IPS-20b (cell line): Measurements from ENCODE around the gene HACL1.

Source experiments
- H3K27ac ChIP-seq: one replicate; pipeline ENCODE4 v1.5.1; 2013; ENCODE audit warnings: low read length
- H3K27me3 ChIP-seq: 2 replicates; pipeline ENCODE4 v1.6.1; 2013; ENCODE audit warnings: mild to moderate bottlenecking, low read length, inconsistent platforms; ENCODE audit not compliant: insufficient read depth
- H3K36me3 ChIP-seq: 2 replicates; pipeline ENCODE4 v1.6.1; 2013; ENCODE audit warnings: low read depth, mild to moderate bottlenecking, inconsistent platforms, low read length, moderate library complexity; ENCODE audit not compliant: insufficient read depth
- H3K4me1 ChIP-seq: 2 replicates; pipeline ENCODE4 v1.6.1; 2013; ENCODE audit warnings: mild to moderate bottlenecking, control low read depth, inconsistent platforms, low read length, moderate library complexity; ENCODE audit not compliant: insufficient read depth
- H3K4me3 ChIP-seq: 2 replicates; pipeline ENCODE4 v1.5.1; 2013; ENCODE audit warnings: mild to moderate bottlenecking, low read length, inconsistent platforms
- H3K9ac ChIP-seq: 2 replicates; pipeline ENCODE4 v1.6.1; 2013; ENCODE audit warnings: low read depth, mild to moderate bottlenecking, inconsistent platforms, low read length, moderate library complexity
- H3K9me3 ChIP-seq: 2 replicates; pipeline ENCODE4 v1.6.1; 2013; ENCODE audit warnings: mild to moderate bottlenecking, low read depth, low read length, inconsistent platforms; ENCODE audit not compliant: insufficient read depth

HACL1 gene

DNA sequence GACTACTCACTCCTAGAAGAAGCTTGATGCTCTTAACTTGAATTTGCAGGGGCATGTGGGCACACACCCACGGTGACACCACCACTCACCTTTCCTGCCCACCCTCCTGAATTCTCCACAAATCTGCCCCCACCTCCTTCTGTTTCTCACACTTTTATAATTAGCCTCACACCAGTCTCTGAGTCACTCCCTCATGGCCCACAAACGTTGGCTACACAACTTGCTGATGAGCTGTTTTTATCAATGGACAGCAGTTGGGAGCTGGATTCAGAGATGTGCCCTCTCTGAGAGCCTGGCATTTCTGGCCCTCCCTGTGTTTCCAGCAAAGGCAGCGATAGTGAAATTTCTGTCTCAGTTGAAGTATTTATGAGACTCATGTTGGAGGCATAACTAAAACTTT, 81.2 kb downstream of the HACL1 start:
- H3K9me3 ChIP-seq, result no peaks in the 10 kb centered on the region
- H3K4me1 ChIP-seq, result peaks cover 9% of the 10 kb centered on the region; the same call in 1 of the 2 replicates
- peaks cover 46% of the 10 kb centered on the region for H3K27me3 ChIP-seq
- no peak overlapping the region for H3K4me3 ChIP-seq
- no peaks in the 10 kb centered on the region for H3K36me3 ChIP-seq
- H3K27ac ChIP-seq, result no peak overlapping the region
- H3K9ac ChIP-seq, result no peak overlapping the region

DNA sequence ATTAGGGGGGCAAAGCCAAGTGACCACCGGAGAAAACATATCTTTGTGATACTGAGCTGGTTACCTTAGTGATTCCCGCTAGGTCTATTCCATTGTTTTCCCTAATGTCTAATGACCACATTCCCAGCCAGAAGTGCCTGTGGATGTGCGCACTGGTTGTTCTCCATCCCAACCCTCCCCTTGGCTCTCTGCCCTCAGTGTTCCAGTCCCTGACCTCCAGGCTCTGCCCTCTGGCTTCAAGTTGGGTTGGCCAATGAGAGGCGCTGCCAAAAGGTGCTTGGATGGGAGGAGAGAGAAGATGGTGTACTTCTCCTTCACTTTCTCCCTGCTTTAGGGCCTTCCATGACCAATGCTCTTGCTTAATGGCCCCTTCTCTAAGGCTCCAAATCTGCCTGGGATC, 82.3 kb downstream of the HACL1 start:
- Histone ChIP-seq H3K9me3 (no peaks in the 10 kb centered on the region), H3K4me1 (peaks cover 9% of the 10 kb centered on the region; the same call in 1 of the 2 replicates), H3K4me3 (no peak overlapping the region), H3K9ac (no peak overlapping the region), H3K36me3 (no peaks in the 10 kb centered on the region), H3K27me3 (peaks cover 37% of the 10 kb centered on the region), H3K27ac (no peak overlapping the region)

DNA sequence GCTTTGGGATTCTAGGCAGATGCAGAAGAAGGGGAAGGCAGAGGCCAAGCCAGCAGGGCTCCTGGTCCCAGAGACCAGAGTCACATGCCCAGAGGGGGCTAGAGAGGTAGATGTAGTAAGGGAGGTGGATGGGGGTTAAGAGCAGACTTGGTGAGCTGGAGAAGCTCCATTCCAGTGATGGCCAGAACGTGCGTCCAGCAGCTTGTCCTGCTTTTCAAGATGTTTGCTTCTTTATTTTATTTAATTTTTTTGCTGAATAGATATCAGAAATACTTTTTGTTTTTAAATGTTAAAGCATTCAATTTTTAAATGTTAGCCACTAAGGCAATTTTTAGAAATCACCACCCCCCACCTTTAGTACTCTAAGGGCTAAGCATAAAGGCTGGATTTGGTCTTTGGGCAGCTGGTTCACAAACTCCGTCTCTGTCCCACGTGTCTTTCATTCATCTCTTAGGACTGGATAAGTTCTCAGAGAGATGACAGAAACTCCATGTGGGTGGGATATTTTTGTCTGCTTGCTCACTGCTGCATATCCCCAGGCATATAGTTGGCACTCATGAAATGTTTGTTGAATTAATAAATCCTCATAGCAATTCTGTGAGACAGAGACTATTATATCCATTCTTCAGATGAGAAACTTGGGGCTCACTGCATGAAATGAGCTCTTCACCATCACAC, 86.6 kb downstream of the HACL1 start:
- Histone ChIP-seq H3K4me3 (no peak overlapping the region), H3K36me3 (no peaks in the 10 kb centered on the region), H3K27me3 (no peaks in the 10 kb centered on the region), H3K4me1 (no peaks in the 10 kb centered on the region), H3K9ac (no peak overlapping the region), H3K27ac (no peak overlapping the region), H3K9me3 (no peaks in the 10 kb centered on the region)

DNA sequence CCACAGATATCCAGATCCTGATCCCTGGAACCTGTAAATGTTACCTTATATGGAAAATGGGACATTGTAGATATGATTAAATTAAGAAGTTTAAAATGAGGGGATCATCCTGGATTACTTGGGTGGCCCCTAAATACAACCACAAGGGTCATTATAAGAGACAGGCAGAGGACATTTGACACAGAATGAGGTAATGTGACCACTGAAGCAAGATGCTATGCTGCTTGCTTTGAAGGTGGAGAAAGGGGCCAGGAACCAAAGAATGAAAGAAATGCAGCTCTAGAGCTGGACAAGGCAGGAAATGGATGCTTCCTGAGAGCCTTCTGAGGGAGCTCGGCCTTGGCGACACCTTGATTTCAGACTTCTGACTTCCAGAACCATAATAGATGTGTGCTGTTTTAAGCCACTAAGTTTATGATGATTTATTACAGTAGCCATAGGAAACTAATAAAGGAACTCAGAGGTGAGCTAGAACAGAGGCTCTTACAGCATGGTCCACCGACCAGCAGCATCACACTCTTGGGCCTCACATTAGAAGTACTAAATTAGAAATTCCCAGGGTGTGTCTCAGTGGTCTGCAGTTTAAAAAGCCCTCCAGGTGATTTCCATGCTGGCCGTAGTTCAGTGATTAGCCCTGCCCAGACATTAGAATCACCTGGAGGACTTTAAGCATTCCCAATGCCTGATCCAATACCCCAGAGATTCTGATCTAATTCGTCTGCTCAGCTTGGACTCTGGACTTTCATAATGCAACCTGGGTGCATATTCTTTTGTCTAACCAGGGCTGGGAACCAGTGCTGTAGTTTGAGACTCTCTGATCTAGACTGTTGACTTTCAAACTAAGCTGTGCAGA, 87.3 kb downstream of the HACL1 start:
- H3K27me3 ChIP-seq, result no peaks in the 10 kb centered on the region
- H3K36me3 ChIP-seq, result no peaks in the 10 kb centered on the region
- no peak overlapping the region for H3K9ac ChIP-seq
- H3K4me3 ChIP-seq, result no peak overlapping the region
- H3K9me3 ChIP-seq, result no peaks in the 10 kb centered on the region
- H3K4me1 ChIP-seq, result no peaks in the 10 kb centered on the region
- H3K27ac ChIP-seq, result no peak overlapping the region

DNA sequence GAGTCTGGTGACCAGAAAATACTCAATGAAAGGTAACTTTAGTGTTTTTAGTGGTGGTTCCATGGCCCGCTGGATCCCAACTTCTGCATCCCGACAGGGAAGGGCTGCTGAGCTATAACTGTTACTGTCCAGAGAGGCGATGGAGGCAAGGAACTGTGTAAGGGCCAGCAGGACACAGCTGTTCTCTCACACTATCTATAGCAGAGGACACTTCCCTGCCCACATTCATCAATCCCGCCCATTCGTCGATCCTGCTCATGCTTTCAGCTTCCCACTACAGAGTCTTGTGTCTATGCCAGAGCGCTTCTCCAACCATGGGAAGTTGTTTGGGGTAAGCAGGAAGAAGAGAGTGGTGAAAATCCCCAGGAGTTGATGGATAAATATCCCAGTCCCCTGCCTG, 88.3 kb downstream of the HACL1 start:
- H3K9ac ChIP-seq, result no peak overlapping the region

DNA sequence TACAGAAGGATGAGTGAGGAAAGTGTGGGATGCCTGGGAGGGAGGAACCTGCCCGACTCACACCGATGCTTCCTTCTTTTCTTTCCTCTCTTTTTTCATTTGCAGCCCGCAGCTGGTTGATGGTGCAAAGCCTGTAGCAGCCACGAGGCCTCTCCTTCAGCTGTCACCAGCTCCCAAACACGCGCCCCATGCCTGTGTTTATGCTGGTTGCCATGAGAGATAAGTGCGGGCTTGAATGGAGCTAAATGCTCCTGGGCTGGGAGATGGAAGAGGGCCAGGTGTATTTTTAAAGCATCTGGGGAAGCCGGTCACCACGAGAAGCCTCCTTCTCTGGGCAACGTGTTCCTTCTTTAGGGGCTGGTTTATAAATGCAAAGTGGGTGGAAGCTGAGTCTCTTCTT, 89.2 kb downstream of the HACL1 start:
- Histone ChIP-seq H3K27me3 (no peaks in the 10 kb centered on the region), H3K27ac (no peak overlapping the region), H3K36me3 (no peaks in the 10 kb centered on the region), H3K9ac (no peak overlapping the region), H3K4me3 (no peak overlapping the region), H3K9me3 (no peaks in the 10 kb centered on the region), H3K4me1 (no peaks in the 10 kb centered on the region)

More for the DNA sequence above, 88.3 kb downstream of the HACL1 start:
- H3K36me3 ChIP-seq, result no peaks in the 10 kb centered on the region
- H3K27ac ChIP-seq, result no peak overlapping the region
- no peak overlapping the region for H3K4me3 ChIP-seq
- H3K4me1 ChIP-seq, result no peaks in the 10 kb centered on the region
- no peaks in the 10 kb centered on the region for H3K9me3 ChIP-seq
- H3K27me3 ChIP-seq, result no peaks in the 10 kb centered on the region

DNA sequence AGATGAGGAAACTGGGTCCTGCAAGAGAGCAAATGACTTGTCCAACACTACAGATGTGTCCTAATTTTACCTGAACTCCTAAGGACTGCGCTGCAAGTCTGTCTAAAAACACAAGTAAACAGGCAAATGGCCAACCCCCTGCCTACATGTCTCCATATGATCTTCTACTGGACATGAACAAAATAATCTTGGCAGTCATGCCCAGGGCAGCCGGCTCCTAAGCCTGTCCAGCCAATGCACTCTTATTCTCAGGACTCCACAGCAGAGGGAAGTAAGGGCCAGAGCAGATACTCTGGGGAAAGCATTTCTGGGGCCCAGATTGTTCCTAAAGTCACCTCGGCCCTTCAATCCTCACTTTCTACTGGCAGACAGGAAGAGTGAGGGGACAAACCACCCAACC, 90.2 kb downstream of the HACL1 start:
- Histone ChIP-seq H3K9ac (no peak overlapping the region), H3K27ac (no peak overlapping the region), H3K4me1 (no peaks in the 10 kb centered on the region), H3K9me3 (no peaks in the 10 kb centered on the region), H3K36me3 (no peaks in the 10 kb centered on the region), H3K4me3 (no peak overlapping the region), H3K27me3 (no peaks in the 10 kb centered on the region)
